ENCODE results near the gene ABCC1. TPM values are rescaled to one million over a fixed set of nuclear protein-coding genes. Genes with fewer than 3 reads are reported as not detected.

ABCC1 gene
- total RNA-seq, 2 donors from 2014 or later: 15.2 to 27.5 TPM

GRCh38 chr16:16027728-16028310, 78.4 kb downstream of the ABCC1 start:
- DNase-seq (ENCODE audit: low spot score): no peak
- TF ChIP-seq CTCF (IDR thresholded peaks at IDR 0.05): no peak
- H3K27ac ChIP-seq: no peak overlapping the region
- H3K9me3 ChIP-seq: no peaks in the 10 kb centered on the region
- H3K4me3 ChIP-seq: no peak overlapping the region
- H3K36me3 ChIP-seq: no peaks in the 10 kb centered on the region
- peaks cover 0 to 34% of the 10 kb centered on the region in 2 donors for H3K4me1 ChIP-seq
- no peaks in the 10 kb centered on the region for H3K27me3 ChIP-seq

DNA sequence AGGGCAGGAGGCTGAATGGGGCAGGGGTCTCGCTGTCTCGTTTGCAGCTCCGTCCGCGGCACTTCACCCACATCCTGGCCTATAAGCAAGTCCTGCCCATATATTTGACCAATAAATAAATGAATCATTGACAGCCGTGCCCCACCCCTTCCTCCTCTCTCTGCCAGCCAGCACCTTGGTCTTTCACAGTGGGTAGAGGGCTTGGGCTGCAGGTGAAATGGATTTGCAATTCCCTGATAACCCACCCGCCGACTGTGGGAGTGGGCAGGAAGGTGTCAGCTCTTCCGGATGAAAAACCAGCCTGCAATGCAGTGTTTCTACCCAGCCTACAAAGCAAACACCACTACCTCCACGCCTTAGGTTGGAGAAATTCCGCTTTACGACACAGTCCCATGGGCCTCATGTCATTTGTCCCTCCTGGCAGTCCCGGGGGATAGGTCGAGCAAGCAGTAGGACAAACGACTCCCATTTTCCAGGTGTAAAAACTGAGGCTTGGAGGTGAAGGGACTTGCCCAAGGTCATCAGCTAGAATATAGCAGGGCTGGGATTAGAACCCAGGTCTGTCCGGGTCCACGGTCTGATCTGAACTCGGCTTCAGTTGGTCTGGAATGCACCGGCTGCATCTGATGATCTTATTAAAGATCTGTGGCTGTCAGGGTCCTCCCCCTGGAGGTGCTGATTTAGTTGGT, 79.0 kb downstream of the ABCC1 start:
- H3K9me3 ChIP-seq: no peaks in the 10 kb centered on the region
- peaks cover 0 to 31% of the 10 kb centered on the region in 2 donors for H3K4me1 ChIP-seq
- H3K36me3 ChIP-seq: no peaks in the 10 kb centered on the region
- H3K27ac ChIP-seq: no peak overlapping the region
- no peak overlapping the region for H3K4me3 ChIP-seq
- no peak for TF ChIP-seq CTCF (IDR thresholded peaks at IDR 0.05)
- no peaks in the 10 kb centered on the region for H3K27me3 ChIP-seq
- no peak for DNase-seq (ENCODE audit: low spot score)

DNA sequence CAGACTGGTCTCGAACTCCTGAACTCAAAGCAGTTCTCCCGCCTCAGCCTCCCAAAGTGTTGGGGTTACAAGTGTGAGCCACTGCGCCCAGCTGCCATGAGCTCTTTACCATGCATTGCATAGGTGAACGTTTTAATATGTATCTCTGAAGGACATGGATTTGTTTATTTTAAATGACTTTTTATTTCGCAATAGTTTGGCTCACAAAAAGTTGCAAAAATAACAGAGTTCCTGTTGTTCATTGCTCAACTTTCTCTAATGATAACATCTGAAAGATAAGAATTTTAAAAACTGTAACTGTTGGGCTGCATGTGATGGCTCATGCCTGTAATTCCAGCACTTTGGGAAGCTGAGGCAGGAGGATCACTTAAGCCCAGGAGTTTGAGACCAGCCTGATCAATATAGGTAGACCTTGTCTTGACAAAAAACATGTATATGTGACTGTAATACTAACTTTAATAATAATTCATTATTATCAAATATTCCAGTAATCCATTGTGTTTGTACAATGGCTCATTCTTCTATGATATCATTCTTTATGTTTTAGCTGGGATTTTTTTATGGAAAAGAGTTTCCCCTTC, 80.1 kb downstream of the ABCC1 start:
- no peak for TF ChIP-seq CTCF (IDR thresholded peaks at IDR 0.05)
- no peaks in the 10 kb centered on the region for H3K36me3 ChIP-seq
- DNase-seq (ENCODE audit: low spot score): no peak
- H3K4me3 ChIP-seq: no peak overlapping the region
- no peak overlapping the region for H3K27ac ChIP-seq
- no peaks in the 10 kb centered on the region for H3K27me3 ChIP-seq
- no peaks in the 10 kb centered on the region for H3K9me3 ChIP-seq
- H3K4me1 ChIP-seq: peaks cover 0 to 31% of the 10 kb centered on the region in 2 donors

DNA sequence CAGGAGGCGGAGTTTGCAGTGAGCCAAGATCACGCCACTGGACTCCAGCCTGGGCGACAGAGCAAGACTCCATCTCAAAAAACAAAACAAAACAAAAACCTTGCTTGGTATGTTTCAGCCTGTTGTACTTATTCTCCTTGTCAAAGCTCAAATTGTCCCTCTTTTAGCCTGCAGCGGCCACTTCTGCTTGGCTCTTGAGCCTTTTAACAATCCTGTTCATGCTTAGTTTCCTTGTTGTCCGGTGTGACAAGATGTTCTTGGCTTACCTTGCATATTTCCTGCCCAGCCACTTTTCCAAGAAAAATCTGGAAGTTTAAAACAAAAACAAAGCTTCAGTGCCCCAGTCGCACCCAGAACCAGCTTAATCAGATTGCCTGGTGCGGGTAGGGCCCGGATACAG, 81.0 kb downstream of the ABCC1 start:
- peaks cover 4% of the 10 kb centered on the region for H3K36me3 ChIP-seq
- no peak overlapping the region for H3K4me3 ChIP-seq
- no peak for DNase-seq (ENCODE audit: low spot score)
- H3K9me3 ChIP-seq: no peaks in the 10 kb centered on the region
- H3K27ac ChIP-seq: no peak overlapping the region
- TF ChIP-seq CTCF (IDR thresholded peaks at IDR 0.05): no peak
- H3K27me3 ChIP-seq: no peaks in the 10 kb centered on the region
- peaks cover 0 to 24% of the 10 kb centered on the region in 2 donors for H3K4me1 ChIP-seq

DNA sequence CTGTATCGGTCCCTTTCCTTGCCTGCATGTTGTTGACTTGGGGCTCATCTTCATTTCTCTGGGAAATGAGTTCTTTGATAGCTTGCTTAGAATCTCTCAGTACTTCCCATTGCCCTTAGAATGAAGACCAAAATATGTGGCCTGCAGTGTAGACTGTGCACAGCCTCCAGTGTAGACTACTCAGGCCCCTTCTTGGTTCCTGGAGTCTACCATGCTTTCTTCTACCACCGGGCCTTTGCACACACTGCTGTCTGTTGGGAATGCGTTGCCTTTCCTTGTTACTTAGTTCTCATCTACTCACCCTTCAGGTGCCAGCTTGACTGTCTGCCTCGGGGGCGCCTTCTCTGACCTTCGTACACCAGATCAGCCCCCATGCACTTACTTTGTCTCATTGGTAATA, 82.0 kb downstream of the ABCC1 start:
- H3K4me3 ChIP-seq: no peak overlapping the region
- no peaks in the 10 kb centered on the region for H3K27me3 ChIP-seq
- no peak for DNase-seq (ENCODE audit: low spot score)
- no peak overlapping the region for H3K27ac ChIP-seq
- no peak for TF ChIP-seq CTCF (IDR thresholded peaks at IDR 0.05)
- H3K36me3 ChIP-seq: peaks cover 12% of the 10 kb centered on the region
- H3K4me1 ChIP-seq: peaks cover 0 to 17% of the 10 kb centered on the region in 2 donors
- no peaks in the 10 kb centered on the region for H3K9me3 ChIP-seq
